ENCODE data around the gene WHRN.

WHRN gene

GRCh38 chr9:114355821-114356220, 149.5 kb downstream of the WHRN start:
- DNase-seq (ENCODE audit: low read depth), result no peak
- TF ChIP-seq CTCF (IDR thresholded peaks at IDR 0.05; ENCODE audit: low read depth, low read length), result no peak
- TF ChIP-seq MYC (IDR thresholded peaks at IDR 0.05; ENCODE audit: low read depth, low read length), result no peak
- TF ChIP-seq, protein P1, sequence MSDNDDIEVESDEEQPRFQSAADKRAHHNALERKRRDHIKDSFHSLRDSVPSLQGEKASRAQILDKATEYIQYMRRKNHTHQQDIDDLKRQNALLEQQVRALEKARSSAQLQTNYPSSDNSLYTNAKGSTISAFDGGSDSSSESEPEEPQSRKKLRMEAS (IDR thresholded peaks at IDR 0.05; ENCODE audit: low read depth, low read length), result no peak
- TF ChIP-seq POLR2A (IDR thresholded peaks at IDR 0.05; ENCODE audit: extremely low read depth, insufficient read length), result no peak

More at GRCh38 chr9:114355821-114356220, 149.5 kb downstream of the WHRN start:
- H3K4me3 ChIP-seq (ENCODE audit: low read depth, low read length), result no peak overlapping the region

Measured in NB4 (cell line).